Heart right ventricle (tissue), 16 donors: ENCODE data around the gene CATSPERZ. TPM values are rescaled to one million over a fixed set of nuclear protein-coding genes. Genes with fewer than 3 reads are reported as not detected.

Source experiments
- ATAC-seq, 8 donors: fragments of 200-7000 bp; cut with Tn5 transposase; one replicate each; pipeline ENCODE4 v1.9.1; 2020; ENCODE audit warnings: mild to moderate bottlenecking in 8 of 8, moderate library complexity in 8 of 8, moderate number of reproducible peaks in 1 of 8
- DNase-seq, 2 donors: peaks; one replicate each; pipeline ENCODE4 v3.0.0-alpha.2; 2020
- H3K27ac ChIP-seq, 10 donors: fragments of 200-600 bp; sonication (generic) in 2 of 10; one replicate each; pipeline versions ENCODE4 v1.5.0 to v1.8.0; 2020 to 2022; ENCODE audit warnings: mild to moderate bottlenecking in 3 of 10
- H3K27me3 ChIP-seq, 7 donors: fragments of 200-600 bp; one replicate each; pipeline ENCODE4 v1.8.0; 2021 to 2022; ENCODE audit warnings: mild to moderate bottlenecking in 2 of 7
- H3K36me3 ChIP-seq, 9 donors: fragments of 200-600 bp; sonication (generic) in 1 of 9; one replicate each; pipeline versions ENCODE4 v1.5.0 to v1.8.0; 2020 to 2022; ENCODE audit warnings: mild to moderate bottlenecking in 2 of 9
- H3K4me1 ChIP-seq, 9 donors: fragments of 200-600 bp; sonication (generic) in 1 of 9; one replicate each; pipeline versions ENCODE4 v1.5.0 to v1.8.0; 2020 to 2022; ENCODE audit warnings: mild to moderate bottlenecking in 4 of 9
- H3K4me3 ChIP-seq, 10 donors: fragments of 200-600 bp; sonication (generic) in 2 of 10; one replicate each; pipeline versions ENCODE4 v1.5.0 to v1.8.0; 2020 to 2022; ENCODE audit warnings: mild to moderate bottlenecking in 7 of 10, moderate library complexity in 2 of 10
- H3K9me3 ChIP-seq, 11 donors: fragments of 200-600 bp in 10 of 11; sonication (generic) in 2 of 11; one replicate each; pipeline versions ENCODE4 v1.5.0 to v1.8.0; 2013 to 2022; ENCODE audit warnings: mild to moderate bottlenecking in 2 of 11, control low read depth in 1 of 11, moderate library complexity in 1 of 11
- WGBS, 2 donors: extraction: QIAGEN DNeasy Blood & Tissue Kit; methylation state at CpG; one replicate each; pipeline ENCODE4 v1.1.7; 2013; ENCODE audit warnings: inconsistent platforms in 1 of 2; 5-methylcytosine and 5-hydroxymethylcytosine counted together
- intact Hi-C, 10 donors: fragments of 100-400 bp; cut with DNase I; formaldehyde crosslinking; loops; one replicate each; pipeline versions ENCODE4 v1.11.1 to v1.14.2; 2022
- long read RNA-seq, 3 donors: library from polyadenylated mRNA; unstranded; transcript quantifications; one replicate each; pipeline ENCODE4 v2.0.0, GENCODE V29; 2020 to 2021
- polyA plus RNA-seq, 2 donors: library from polyadenylated mRNA; stranded (reverse); fragments of 200-250 nt; gene quantifications; one replicate each; pipeline ENCODE4 v1.2.3, GENCODE V29; 2013
- total RNA-seq, 10 donors: library from RNA; stranded (reverse); fragmentation: NEBNext Ultra II Directional in 3 of 10; extraction: Animal tissue kit (Norgen Biotek cat#: 25700) in 3 of 10; gene quantifications; one replicate each; pipeline versions ENCODE4 v1.2.1 to v1.2.4, GENCODE V29; 2021 to 2023
- TF ChIP-seq, protein P1 (sequence below), 9 donors: fragments of 200-600 bp; sonication (generic) in 2 of 9; IDR thresholded peaks; one replicate each; pipeline versions ENCODE4 v1.5.0 to v1.8.0; 2021 to 2022; ENCODE audit warnings: antibody characterized with exemption in 9 of 9, mild to moderate bottlenecking in 5 of 9, moderate library complexity in 1 of 9
- donor health status: Arrhythmogenic right ventricular cardiomyopathy.
- donor health status: ischemic (EF 13 %, LVEDD 7.1; RV severe dilation, severe dysfunction).
- donor health status: healthy with polysubstance abuse.
- donor health status: DM: no; HTN: yes; CAD: no.
- donor health status: DM: no; HTN: no; CAD: no.
- donor health status: ischemic (EF 25% LVEDD 6.9; RV normal size, moderate dysfunction).
- donor health status: ischemic (EF 25% LVEDD 5.7; RV mildly dilated, moderate dysfunction).
- donor health status: healthy.
- donor health status: DM: yes; HTN: yes; CAD: no.
- donor health status: Ischemic cardiomyopathy.
- donor health status: ischemic (EF 35%, LVEDD 5.7; RV mildly dilated, moderate dysfunction).
- donor health status: nonischemic (EF 11% LVEDD 7.7; RV severe dilation, severe dysfunction).
- donor health status: DM: yes; HTN: yes; CAD: no.
- donor health status: PGD.
- donor health status: ischemic (EF 29% LVEDD 5.4; RV normal size, mild dysfunction).
- donor health status: nonischemic (EF 23%, LVEDD 6.1; RV moderate dilation, normal function).

The CATSPERZ gene
- total RNA-seq = not detected
- polyA plus RNA-seq = under 1 TPM in 1 of 2 donors, not detected in 1; 0.10 TPM
- long read RNA-seq, donor 1 = 0 reads
- long read RNA-seq, donor 2 = 0 reads
- long read RNA-seq, donor 3 = 0 reads

- Histone ChIP-seq H3K4me1 (peaks cover 14 to 41% (median 37%) of the 10 kb centered on the region in 9 donors), H3K4me3 (peak within 1 kb of the TSS; percentile 14 to 51 (median 48)), H3K9me3 (no peaks in the 10 kb centered on the region), H3K36me3 (no peaks in the 10 kb centered on the region), H3K27ac (peak within 1 kb of the TSS in 4 of 10 donors; percentile 4 to 58 (median 31)), H3K27me3 (peaks cover 6 to 70% (median 65%) of the 10 kb centered on the region in 7 donors)
- ATAC-seq (no peak), DNase-seq (no peak)
- intact Hi-C loops = loop anchor here in 8 of 10 donors (2.0 to 5.0 kb wide), 6 partner anchors 27 to 98 kb away; partner anchors contain the start of genes FERMT3 (in 3 of the 8), PLCB3 (in 1 of the 8) and PPP1R14B (in 1 of the 8)
- TF ChIP-seq, protein P1, sequence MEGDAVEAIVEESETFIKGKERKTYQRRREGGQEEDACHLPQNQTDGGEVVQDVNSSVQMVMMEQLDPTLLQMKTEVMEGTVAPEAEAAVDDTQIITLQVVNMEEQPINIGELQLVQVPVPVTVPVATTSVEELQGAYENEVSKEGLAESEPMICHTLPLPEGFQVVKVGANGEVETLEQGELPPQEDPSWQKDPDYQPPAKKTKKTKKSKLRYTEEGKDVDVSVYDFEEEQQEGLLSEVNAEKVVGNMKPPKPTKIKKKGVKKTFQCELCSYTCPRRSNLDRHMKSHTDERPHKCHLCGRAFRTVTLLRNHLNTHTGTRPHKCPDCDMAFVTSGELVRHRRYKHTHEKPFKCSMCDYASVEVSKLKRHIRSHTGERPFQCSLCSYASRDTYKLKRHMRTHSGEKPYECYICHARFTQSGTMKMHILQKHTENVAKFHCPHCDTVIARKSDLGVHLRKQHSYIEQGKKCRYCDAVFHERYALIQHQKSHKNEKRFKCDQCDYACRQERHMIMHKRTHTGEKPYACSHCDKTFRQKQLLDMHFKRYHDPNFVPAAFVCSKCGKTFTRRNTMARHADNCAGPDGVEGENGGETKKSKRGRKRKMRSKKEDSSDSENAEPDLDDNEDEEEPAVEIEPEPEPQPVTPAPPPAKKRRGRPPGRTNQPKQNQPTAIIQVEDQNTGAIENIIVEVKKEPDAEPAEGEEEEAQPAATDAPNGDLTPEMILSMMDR (IDR thresholded peaks at IDR 0.05) = no peak
- 10 to 12% methylated on average over 54 of the region's 54 CpGs for WGBS, 2 donors
Measured at GRCh38 chr11:64299847-64300648, at the start of gene CATSPERZ. CATSPERZ (plus strand) TSS chr11:64300358; CDS start chr11:64300411, 53 bp downstream.

- Histone ChIP-seq H3K4me1 (peaks cover 9 to 55% (median 46%) of the 10 kb centered on the region in 9 donors), H3K36me3 (peaks cover 0 to 14% (median 2%) of the 10 kb centered on the region in 9 donors), H3K9me3 (no peaks in the 10 kb centered on the region), H3K4me3 (peak overlapping the region in 9 of 10 donors; percentile 72 to 93 (median 84)), H3K27me3 (no peaks in the 10 kb centered on the region), H3K27ac (peak overlapping the region in 6 of 10 donors; percentile 11 to 85 (median 66))
- TF ChIP-seq, protein P1 (IDR thresholded peaks at IDR 0.05) = no peak
- ATAC-seq (no peak), DNase-seq (no peak)
- 22 to 25% methylated on average over 13 of the region's 13 CpGs for WGBS, 2 donors
- intact Hi-C loops = loop anchor here in 3 of 10 donors (1.0 to 5.0 kb wide), 4 partner anchors 16 to 52 kb away; partner anchors contain the start of gene CATSPERZ (in 1 of the 3)
Measured at GRCh38 chr11:64250415-64251015, 49.6 kb upstream of the CATSPERZ start.

DNA sequence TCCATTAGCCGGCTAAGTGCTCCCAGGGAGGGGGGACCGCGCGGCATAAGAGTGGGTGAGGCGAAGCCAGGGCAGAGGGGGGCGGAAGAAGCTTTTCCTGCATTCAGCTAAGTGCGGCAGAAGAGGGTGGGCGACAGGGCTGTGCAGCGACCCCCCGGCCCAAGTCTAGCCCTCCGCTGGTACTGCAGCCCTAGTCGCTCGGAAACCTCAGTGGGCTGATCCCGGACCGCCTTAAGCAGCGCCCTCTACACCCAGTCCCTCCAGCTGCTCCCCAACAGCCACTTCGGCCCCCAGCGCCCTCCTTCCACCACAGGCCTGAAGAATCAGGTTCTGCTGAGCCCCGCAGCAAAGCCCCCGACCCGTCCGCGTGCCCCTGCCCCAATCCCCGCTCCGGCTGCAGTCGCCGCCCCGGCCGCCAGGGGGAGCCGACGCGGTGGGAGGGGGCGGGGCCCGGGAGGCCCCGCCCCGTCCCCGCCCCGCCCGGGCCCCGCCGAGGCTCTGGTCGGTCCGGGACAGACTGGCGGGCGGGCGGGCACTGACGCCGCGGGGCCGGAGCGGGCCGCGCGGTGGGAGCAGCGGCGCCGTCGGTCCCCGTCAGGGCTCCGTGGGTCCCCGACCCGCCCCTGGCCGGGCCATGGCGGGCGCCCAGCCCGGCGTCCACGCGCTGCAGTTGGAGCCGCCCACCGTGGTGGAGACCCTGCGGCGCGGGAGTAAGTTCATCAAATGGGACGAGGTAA is 49.0 kb upstream of the CATSPERZ start, which contains the start of gene PLCB3:
TSS of gene PLCB3 (plus strand) at position 515 of the 737 bp plus-strand sequence. CDS start at position 635, 120 bp downstream.
- Histone ChIP-seq H3K4me1 (peaks cover 4 to 48% (median 41%) of the 10 kb centered on the region in 9 donors), H3K4me3 (peak within 1 kb of the TSS; percentile 70 to 93 (median 84)), H3K27me3 (no peaks in the 10 kb centered on the region), H3K27ac (peak within 1 kb of the TSS; percentile 11 to 87 (median 82)), H3K9me3 (no peaks in the 10 kb centered on the region), H3K36me3 (peaks cover 0 to 21% (median 9%) of the 10 kb centered on the region in 9 donors)
- DNase-seq = peak; percentile 40 to 69
- WGBS, 2 donors = 1% methylated on average over 55 to 75 of the region's 75 CpGs
- peak; percentile 23 to 80 (median 50) for ATAC-seq
- TF ChIP-seq, protein P1 (IDR thresholded peaks at IDR 0.05) = peak; percentile 67 to 93 (median 80)
- intact Hi-C loops = loop anchor here in 3 of 10 donors (1.0 to 5.0 kb wide), 4 partner anchors 16 to 51 kb away; partner anchors contain the start of gene CATSPERZ (in 1 of the 3)
